CD4-positive, alpha-beta T cell treated with Interleukin-12 subunit alpha and Interleukin-12 subunit beta, for 1 hour (primary cell): ENCODE results near the gene C5orf63.
"Not testable (repeated sequence)": the region's sequence is repeated elsewhere in the genome, so short reads cannot be mapped to it uniquely, and the experiment has no call there.

ENCODE experiments used
- DNase-seq: peaks from one replicate; pipeline ENCODE4 v3.0.0-alpha.2; 2020

The C5orf63 gene

GRCh38 chr5:127030259-127031146, 42.8 kb downstream of the C5orf63 start, which contains the start of gene MARCHF3:
MARCHF3 (minus strand) TSS chr5:127030558; CDS start chr5:126918171, 112,387 bp downstream.
- peak; percentile 94 for DNase-seq

GRCh38 chr5:127029581-127030258, 43.6 kb downstream of the C5orf63 start:
- DNase-seq: peak; percentile 44

GRCh38 chr5:127028822-127029457, 44.4 kb downstream of the C5orf63 start:
- DNase-seq: no peak

- no peak for DNase-seq
Observed at GRCh38 chr5:127027539-127027938, 45.8 kb downstream of the C5orf63 start.

- DNase-seq: no peak
Observed at GRCh38 chr5:127026166-127026565, 47.1 kb downstream of the C5orf63 start.

- no peak for DNase-seq
Observed at GRCh38 chr5:127025467-127025866, 47.8 kb downstream of the C5orf63 start.

- DNase-seq: no peak
Observed at GRCh38 chr5:127024821-127025220, 48.5 kb downstream of the C5orf63 start.

GRCh38 chr5:127023552-127024191, 49.6 kb downstream of the C5orf63 start:
- not testable (repeated sequence) for DNase-seq

GRCh38 chr5:127022846-127023245, 50.5 kb downstream of the C5orf63 start:
- DNase-seq: no peak

GRCh38 chr5:127019928-127020327, 53.4 kb downstream of the C5orf63 start:
- no peak for DNase-seq

GRCh38 chr5:127016722-127017121, 56.6 kb downstream of the C5orf63 start:
- DNase-seq: not testable (repeated sequence)

GRCh38 chr5:127015716-127016115, 57.6 kb downstream of the C5orf63 start:
- no peak for DNase-seq

- DNase-seq: no peak
Observed at GRCh38 chr5:127014573-127014972, 58.7 kb downstream of the C5orf63 start.

- no peak for DNase-seq
Observed at GRCh38 chr5:127013407-127013806, 59.9 kb downstream of the C5orf63 start.

GRCh38 chr5:127012916-127013315, 60.4 kb downstream of the C5orf63 start:
- no peak for DNase-seq

GRCh38 chr5:127011961-127012644, 61.2 kb downstream of the C5orf63 start:
- DNase-seq: no peak

GRCh38 chr5:127011153-127011552, 62.1 kb downstream of the C5orf63 start:
- DNase-seq: no peak

- no peak for DNase-seq
Observed at GRCh38 chr5:127010362-127010761, 62.9 kb downstream of the C5orf63 start.

- no peak for DNase-seq
Observed at GRCh38 chr5:127009784-127010183, 63.5 kb downstream of the C5orf63 start.

- no peak for DNase-seq
Observed at GRCh38 chr5:127008300-127008975, 64.9 kb downstream of the C5orf63 start.

GRCh38 chr5:127007522-127007921, 65.8 kb downstream of the C5orf63 start:
- no peak for DNase-seq

- no peak for DNase-seq
Observed at GRCh38 chr5:127006744-127007143, 66.6 kb downstream of the C5orf63 start.
